ENCODE measurements around the gene AFF3.

DNA sequence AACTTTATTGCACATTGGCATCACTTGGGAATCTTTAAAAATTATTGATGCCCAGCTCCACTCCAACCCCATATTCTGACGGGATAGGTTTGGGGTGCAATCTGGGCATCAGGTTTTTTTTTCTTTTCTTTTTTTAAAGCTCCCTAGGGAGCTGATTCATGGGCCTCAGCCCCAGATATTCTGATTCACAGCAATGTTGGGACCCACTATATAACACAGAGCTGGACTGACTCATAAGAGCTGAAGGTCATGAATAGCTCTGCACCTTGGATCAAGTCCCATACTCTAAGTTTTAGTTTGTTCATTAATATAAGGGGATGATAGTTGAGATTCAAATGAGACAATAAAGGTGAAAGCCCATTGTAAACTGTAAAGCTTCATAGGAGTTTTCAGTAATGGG lies 461.4 kb downstream of the AFF3 start:
- no peak for TF ChIP-seq EZH2 (IDR thresholded peaks at IDR 0.05; ENCODE audit: low read length, missing control alignments)
- TF ChIP-seq, protein P1, sequence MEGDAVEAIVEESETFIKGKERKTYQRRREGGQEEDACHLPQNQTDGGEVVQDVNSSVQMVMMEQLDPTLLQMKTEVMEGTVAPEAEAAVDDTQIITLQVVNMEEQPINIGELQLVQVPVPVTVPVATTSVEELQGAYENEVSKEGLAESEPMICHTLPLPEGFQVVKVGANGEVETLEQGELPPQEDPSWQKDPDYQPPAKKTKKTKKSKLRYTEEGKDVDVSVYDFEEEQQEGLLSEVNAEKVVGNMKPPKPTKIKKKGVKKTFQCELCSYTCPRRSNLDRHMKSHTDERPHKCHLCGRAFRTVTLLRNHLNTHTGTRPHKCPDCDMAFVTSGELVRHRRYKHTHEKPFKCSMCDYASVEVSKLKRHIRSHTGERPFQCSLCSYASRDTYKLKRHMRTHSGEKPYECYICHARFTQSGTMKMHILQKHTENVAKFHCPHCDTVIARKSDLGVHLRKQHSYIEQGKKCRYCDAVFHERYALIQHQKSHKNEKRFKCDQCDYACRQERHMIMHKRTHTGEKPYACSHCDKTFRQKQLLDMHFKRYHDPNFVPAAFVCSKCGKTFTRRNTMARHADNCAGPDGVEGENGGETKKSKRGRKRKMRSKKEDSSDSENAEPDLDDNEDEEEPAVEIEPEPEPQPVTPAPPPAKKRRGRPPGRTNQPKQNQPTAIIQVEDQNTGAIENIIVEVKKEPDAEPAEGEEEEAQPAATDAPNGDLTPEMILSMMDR (conservative IDR thresholded peaks at IDR 0.05 in 1 of 2, IDR thresholded peaks at IDR 0.05 in 1 of 2; ENCODE audit: low read depth in 1 of 2, low read length in 2 of 2) = no peak

All from fibroblast of lung (primary cell).